HepG2 (cell line): ENCODE measurements around the gene SPECC1L. TPM values are rescaled to one million over a fixed set of nuclear protein-coding genes. Genes with fewer than 3 reads are reported as not detected.

Experiments
- CHCHD3 ChIP-seq: sonication (generic); formaldehyde crosslinking; IDR thresholded peaks from 2 replicates; pipeline ENCODE4 v1.8.0; 2022; ENCODE audit warnings: mild to moderate bottlenecking, missing genetic modification reagents, moderate library complexity
- EP300 ChIP-seq, 3 experiments: sonication (generic) in 1 of 3; formaldehyde crosslinking in 1 of 3; IDR thresholded peaks; 2 replicates each; pipeline versions ENCODE4 v1.5.1 to v1.6.1; 2011 to 2020; ENCODE audit warnings: low read depth in 2 of 3, low read length in 2 of 3, borderline replicate concordance in 1 of 3, improper control_type of control experiment in 1 of 3, mild to moderate bottlenecking in 1 of 3, missing genetic modification reagents in 1 of 3, moderate library complexity in 1 of 3
- HCFC1 ChIP-seq: fragments of 150-350 bp; IDR thresholded peaks from 2 replicates; pipeline ENCODE4 v1.6.1; 2014; ENCODE audit warnings: low read depth, low read length
- SRSF4 ChIP-seq: fragments of 200-400 bp; formaldehyde crosslinking; IDR thresholded peaks from one replicate; pipeline ENCODE4 v1.6.1; 2018; ENCODE audit warnings: mild to moderate bottlenecking, low read depth, low read length, moderate library complexity; ENCODE audit not compliant: poor library complexity, severe bottlenecking
- SRY ChIP-seq: sonication (generic); formaldehyde crosslinking; IDR thresholded peaks from 2 replicates; pipeline ENCODE4 v1.8.0; 2022; ENCODE audit warnings: mild to moderate bottlenecking, missing genetic modification reagents
- SUZ12 ChIP-seq: fragments of 150-350 bp; IDR thresholded peaks from 2 replicates; pipeline ENCODE4 v1.6.1; 2014; ENCODE audit warnings: low read depth, low read length
- ZEB1 ChIP-seq: IDR thresholded peaks from 2 replicates; pipeline ENCODE4 v1.6.1; 2012; ENCODE audit warnings: mild to moderate bottlenecking, low read depth, inconsistent platforms; ENCODE audit not compliant: insufficient replicate concordance
- ZNF121 ChIP-seq: sonication (generic); formaldehyde crosslinking; IDR thresholded peaks from 2 replicates; pipeline ENCODE4 v1.5.0; 2020; ENCODE audit warnings: mild to moderate bottlenecking, missing genetic modification reagents
- ZNF546 ChIP-seq: sonication (generic); formaldehyde crosslinking; conservative IDR thresholded peaks from 2 replicates; pipeline ENCODE4 v1.8.1; 2023; ENCODE audit warnings: mild to moderate bottlenecking, missing genetic modification reagents
- ZNF589 ChIP-seq: sonication (generic); formaldehyde crosslinking; conservative IDR thresholded peaks from 2 replicates; pipeline ENCODE4 v1.8.0; 2022; ENCODE audit warnings: mild to moderate bottlenecking, moderate library complexity, missing genetic modification reagents
- ZNF670 ChIP-seq: sonication (generic); formaldehyde crosslinking; IDR thresholded peaks from 2 replicates; pipeline ENCODE4 v1.8.0; 2022; ENCODE audit warnings: mild to moderate bottlenecking, missing genetic modification reagents, borderline replicate concordance
- ZNF775 ChIP-seq: sonication (generic); formaldehyde crosslinking; IDR thresholded peaks from 2 replicates; pipeline ENCODE4 v1.4.0; 2020; ENCODE audit warnings: missing genetic modification reagents, mild to moderate bottlenecking, moderate library complexity, borderline replicate concordance
- ZNF883 ChIP-seq: sonication (generic); formaldehyde crosslinking; IDR thresholded peaks from 2 replicates; pipeline ENCODE4 v1.5.1; 2020; ENCODE audit warnings: mild to moderate bottlenecking, missing genetic modification reagents; ENCODE audit errors: not compliant biosample characterization
- ZSCAN29 ChIP-seq: sonication (generic); formaldehyde crosslinking; conservative IDR thresholded peaks from 2 replicates; pipeline ENCODE4 v1.4.0; 2020; ENCODE audit warnings: mild to moderate bottlenecking, missing genetic modification reagents
- polyA plus RNA-seq, 8 experiments: library from polyadenylated mRNA; depleted of rRNA in 3 of 8; stranded (reverse) in 7 of 8; unstranded in 1 of 8; fragments of >200 nt; fragmentation: Illumina TruSeq in 4 of 8; extraction: Trizol in 4 of 8; gene quantifications; 2 replicates each; pipeline versions ENCODE4 v1.2.1 to v1.2.3, GENCODE V29; 2011 to 2016; ENCODE audit warnings: low read depth in 4 of 8, missing spikeins in 1 of 8, mixed read lengths in 1 of 8; ENCODE audit not compliant: insufficient read depth in 1 of 8
- total RNA-seq, 5 experiments: library from RNA; depleted of rRNA; stranded (reverse); fragments of >200 nt; fragmentation: Illumina TruSeq; extraction: Trizol; gene quantifications; 2 replicates each; pipeline ENCODE4 v1.2.3, GENCODE V29; 2016; ENCODE audit warnings: low read depth in 1 of 5
- TF ChIP-seq, protein P1 (sequence below): IDR thresholded peaks from 2 replicates; pipeline ENCODE4 v1.6.1; 2016; ENCODE audit warnings: low read depth, missing genetic modification reagents, missing compliant biosample characterization
- TF ChIP-seq, protein P2 (sequence below): IDR thresholded peaks from 2 replicates; pipeline ENCODE4 v1.6.1; 2016; ENCODE audit warnings: missing compliant biosample characterization, missing genetic modification reagents, borderline replicate concordance
- TF ChIP-seq, protein P3 (sequence below): sonication (generic); formaldehyde crosslinking; IDR thresholded peaks from 2 replicates; pipeline ENCODE4 v1.5.0; 2020; ENCODE audit warnings: mild to moderate bottlenecking, missing genetic modification reagents, moderate library complexity
- TF ChIP-seq, protein P4 (sequence below): sonication (generic); formaldehyde crosslinking; IDR thresholded peaks from 2 replicates; pipeline ENCODE4 v1.4.0; 2020; ENCODE audit warnings: missing genetic modification reagents

Gene SPECC1L
- total and polyA plus RNA-seq, 2 of the 13 experiments (the other 11 are each of a cell fraction or from before 2014, with no cell fraction given): 14.1 to 30.3 TPM

DNA sequence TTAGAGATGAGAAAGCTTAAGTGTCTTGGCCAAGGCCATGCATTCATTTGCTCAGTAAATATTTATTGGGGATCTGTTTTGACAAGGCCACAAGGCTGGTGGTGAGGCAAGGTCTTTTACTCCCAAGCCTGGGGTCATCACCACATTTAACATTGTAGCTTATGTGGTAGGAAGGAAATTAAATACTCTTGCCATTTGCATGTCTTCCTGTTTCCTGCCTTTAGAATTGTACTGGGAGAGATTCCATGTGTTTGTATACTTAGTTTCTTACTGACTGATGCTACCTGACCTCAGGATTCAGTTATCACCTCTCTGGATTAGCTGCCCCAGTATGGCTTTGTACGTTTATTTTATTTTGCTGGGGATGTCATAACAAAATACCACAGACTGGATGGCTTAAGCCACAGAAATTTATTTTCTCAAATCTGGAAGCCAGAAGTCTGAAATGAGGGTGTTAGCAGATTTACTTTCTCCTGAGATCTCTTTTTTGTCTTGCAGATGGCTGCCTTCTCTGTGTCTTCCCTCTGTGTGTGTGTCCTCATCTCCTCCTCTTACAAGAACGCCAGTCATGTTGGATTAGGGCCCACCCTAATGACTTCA, 44.8 kb downstream of the SPECC1L start (continued):
- TF ChIP-seq, protein P1, sequence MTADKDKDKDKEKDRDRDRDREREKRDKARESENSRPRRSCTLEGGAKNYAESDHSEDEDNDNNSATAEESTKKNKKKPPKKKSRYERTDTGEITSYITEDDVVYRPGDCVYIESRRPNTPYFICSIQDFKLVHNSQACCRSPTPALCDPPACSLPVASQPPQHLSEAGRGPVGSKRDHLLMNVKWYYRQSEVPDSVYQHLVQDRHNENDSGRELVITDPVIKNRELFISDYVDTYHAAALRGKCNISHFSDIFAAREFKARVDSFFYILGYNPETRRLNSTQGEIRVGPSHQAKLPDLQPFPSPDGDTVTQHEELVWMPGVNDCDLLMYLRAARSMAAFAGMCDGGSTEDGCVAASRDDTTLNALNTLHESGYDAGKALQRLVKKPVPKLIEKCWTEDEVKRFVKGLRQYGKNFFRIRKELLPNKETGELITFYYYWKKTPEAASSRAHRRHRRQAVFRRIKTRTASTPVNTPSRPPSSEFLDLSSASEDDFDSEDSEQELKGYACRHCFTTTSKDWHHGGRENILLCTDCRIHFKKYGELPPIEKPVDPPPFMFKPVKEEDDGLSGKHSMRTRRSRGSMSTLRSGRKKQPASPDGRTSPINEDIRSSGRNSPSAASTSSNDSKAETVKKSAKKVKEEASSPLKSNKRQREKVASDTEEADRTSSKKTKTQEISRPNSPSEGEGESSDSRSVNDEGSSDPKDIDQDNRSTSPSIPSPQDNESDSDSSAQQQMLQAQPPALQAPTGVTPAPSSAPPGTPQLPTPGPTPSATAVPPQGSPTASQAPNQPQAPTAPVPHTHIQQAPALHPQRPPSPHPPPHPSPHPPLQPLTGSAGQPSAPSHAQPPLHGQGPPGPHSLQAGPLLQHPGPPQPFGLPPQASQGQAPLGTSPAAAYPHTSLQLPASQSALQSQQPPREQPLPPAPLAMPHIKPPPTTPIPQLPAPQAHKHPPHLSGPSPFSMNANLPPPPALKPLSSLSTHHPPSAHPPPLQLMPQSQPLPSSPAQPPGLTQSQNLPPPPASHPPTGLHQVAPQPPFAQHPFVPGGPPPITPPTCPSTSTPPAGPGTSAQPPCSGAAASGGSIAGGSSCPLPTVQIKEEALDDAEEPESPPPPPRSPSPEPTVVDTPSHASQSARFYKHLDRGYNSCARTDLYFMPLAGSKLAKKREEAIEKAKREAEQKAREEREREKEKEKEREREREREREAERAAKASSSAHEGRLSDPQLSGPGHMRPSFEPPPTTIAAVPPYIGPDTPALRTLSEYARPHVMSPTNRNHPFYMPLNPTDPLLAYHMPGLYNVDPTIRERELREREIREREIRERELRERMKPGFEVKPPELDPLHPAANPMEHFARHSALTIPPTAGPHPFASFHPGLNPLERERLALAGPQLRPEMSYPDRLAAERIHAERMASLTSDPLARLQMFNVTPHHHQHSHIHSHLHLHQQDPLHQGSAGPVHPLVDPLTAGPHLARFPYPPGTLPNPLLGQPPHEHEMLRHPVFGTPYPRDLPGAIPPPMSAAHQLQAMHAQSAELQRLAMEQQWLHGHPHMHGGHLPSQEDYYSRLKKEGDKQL (CRISPR knock-in tag): no peak
- TF ChIP-seq ZNF589 (CRISPR knock-in tag) (no peak), ZNF775 (no peak), ZNF546 (no peak), ZNF121 (CRISPR knock-in tag) (no peak), ZEB1 (no peak), EP300 (IDR thresholded peaks at IDR 0.05; ENCODE audit: low read depth in 2 of 2, low read length in 2 of 2) (peak in 1 of 2 experiments; percentile 34; a peak in 1 of 4 replicates), EP300 (CRISPR knock-in tag; IDR thresholded peaks at IDR 0.05; ENCODE audit: borderline replicate concordance) (no peak), HCFC1 (no peak), ZSCAN29 (no peak), SUZ12 (no peak), CHCHD3 (CRISPR knock-in tag) (no peak), SRY (CRISPR knock-in tag) (no peak), ZNF670 (CRISPR knock-in tag) (no peak), ZNF883 (CRISPR knock-in tag) (no peak), SRSF4 (no peak)
- TF ChIP-seq, protein P2, sequence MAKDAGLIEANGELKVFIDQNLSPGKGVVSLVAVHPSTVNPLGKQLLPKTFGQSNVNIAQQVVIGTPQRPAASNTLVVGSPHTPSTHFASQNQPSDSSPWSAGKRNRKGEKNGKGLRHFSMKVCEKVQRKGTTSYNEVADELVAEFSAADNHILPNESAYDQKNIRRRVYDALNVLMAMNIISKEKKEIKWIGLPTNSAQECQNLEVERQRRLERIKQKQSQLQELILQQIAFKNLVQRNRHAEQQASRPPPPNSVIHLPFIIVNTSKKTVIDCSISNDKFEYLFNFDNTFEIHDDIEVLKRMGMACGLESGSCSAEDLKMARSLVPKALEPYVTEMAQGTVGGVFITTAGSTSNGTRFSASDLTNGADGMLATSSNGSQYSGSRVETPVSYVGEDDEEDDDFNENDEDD (CRISPR knock-in tag): no peak
- TF ChIP-seq, protein P3, sequence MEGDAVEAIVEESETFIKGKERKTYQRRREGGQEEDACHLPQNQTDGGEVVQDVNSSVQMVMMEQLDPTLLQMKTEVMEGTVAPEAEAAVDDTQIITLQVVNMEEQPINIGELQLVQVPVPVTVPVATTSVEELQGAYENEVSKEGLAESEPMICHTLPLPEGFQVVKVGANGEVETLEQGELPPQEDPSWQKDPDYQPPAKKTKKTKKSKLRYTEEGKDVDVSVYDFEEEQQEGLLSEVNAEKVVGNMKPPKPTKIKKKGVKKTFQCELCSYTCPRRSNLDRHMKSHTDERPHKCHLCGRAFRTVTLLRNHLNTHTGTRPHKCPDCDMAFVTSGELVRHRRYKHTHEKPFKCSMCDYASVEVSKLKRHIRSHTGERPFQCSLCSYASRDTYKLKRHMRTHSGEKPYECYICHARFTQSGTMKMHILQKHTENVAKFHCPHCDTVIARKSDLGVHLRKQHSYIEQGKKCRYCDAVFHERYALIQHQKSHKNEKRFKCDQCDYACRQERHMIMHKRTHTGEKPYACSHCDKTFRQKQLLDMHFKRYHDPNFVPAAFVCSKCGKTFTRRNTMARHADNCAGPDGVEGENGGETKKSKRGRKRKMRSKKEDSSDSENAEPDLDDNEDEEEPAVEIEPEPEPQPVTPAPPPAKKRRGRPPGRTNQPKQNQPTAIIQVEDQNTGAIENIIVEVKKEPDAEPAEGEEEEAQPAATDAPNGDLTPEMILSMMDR (CRISPR knock-in tag): no peak
- TF ChIP-seq, protein P4, sequence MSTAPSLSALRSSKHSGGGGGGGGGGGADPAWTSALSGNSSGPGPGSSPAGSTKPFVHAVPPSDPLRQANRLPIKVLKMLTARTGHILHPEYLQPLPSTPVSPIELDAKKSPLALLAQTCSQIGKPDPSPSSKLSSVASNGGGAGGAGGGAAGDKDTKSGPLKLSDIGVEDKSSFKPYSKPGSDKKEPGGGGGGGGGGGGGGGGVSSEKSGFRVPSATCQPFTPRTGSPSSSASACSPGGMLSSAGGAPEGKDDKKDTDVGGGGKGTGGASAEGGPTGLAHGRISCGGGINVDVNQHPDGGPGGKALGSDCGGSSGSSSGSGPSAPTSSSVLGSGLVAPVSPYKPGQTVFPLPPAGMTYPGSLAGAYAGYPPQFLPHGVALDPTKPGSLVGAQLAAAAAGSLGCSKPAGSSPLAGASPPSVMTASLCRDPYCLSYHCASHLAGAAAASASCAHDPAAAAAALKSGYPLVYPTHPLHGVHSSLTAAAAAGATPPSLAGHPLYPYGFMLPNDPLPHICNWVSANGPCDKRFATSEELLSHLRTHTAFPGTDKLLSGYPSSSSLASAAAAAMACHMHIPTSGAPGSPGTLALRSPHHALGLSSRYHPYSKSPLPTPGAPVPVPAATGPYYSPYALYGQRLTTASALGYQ (CRISPR knock-in tag): no peak
